Pancreas (tissue), 10 donors: ENCODE data around the gene MAP6D1. TPM values are rescaled to one million over a fixed set of nuclear protein-coding genes. Genes with fewer than 3 reads are reported as not detected.

Source experiments
- ATAC-seq, 4 donors: fragments of 200-7000 bp; cut with Tn5 transposase; one replicate each; pipeline versions ENCODE4 v1.8.0 to v1.9.1; 2020; ENCODE audit warnings: mild to moderate bottlenecking in 4 of 4, moderate library complexity in 4 of 4
- DNase-seq, 6 donors: peaks; one replicate each; pipeline ENCODE4 v3.0.0-alpha.2; 2020
- FAIRE-seq: peaks from 2 replicates; lab custom pipeline; 2012; peaks lifted over from hg19 to GRCh38; lab: Jason Lieb, UNC
- H3K27ac ChIP-seq, 4 donors: fragments of 200-600 bp; sonication (generic); 1 replicate in 3 of 4; 2 replicates in 1 of 4; pipeline versions ENCODE4 v1.5.0 to v1.8.0; 2020
- H3K27me3 ChIP-seq, 4 donors: fragments of 200-600 bp; one replicate each; pipeline ENCODE4 v1.8.0; 2021
- H3K36me3 ChIP-seq, 3 donors: fragments of 200-600 bp; sonication (generic) in 1 of 3; one replicate each; pipeline versions ENCODE4 v1.5.0 to v1.8.0; 2020 to 2021
- H3K4me1 ChIP-seq, 3 donors: fragments of 200-600 bp; one replicate each; pipeline ENCODE4 v1.8.0; 2021
- H3K4me3 ChIP-seq, 4 donors: fragments of 200-600 bp; sonication (generic) in 2 of 4; one replicate each; pipeline versions ENCODE4 v1.5.0 to v1.8.0; 2020 to 2021
- H3K9me3 ChIP-seq, 4 donors: fragments of 200-600 bp; one replicate each; pipeline ENCODE4 v1.8.0; 2021
- WGBS, 2 donors: extraction: QIAGEN DNeasy Blood & Tissue Kit; methylation state at CpG; one replicate each; pipeline ENCODE4 v1.1.7; 2013; 5-methylcytosine and 5-hydroxymethylcytosine counted together
- intact Hi-C, 3 donors: fragments of 100-400 bp; cut with DNase I; formaldehyde crosslinking; loops; one replicate each; pipeline versions ENCODE4 v1.11.1 to v1.14.2; 2022
- polyA plus RNA-seq, 2 donors: library from polyadenylated mRNA; stranded (reverse); fragments of 200-250 nt; gene quantifications; one replicate each; pipeline ENCODE4 v1.2.3, GENCODE V29; 2013
- total RNA-seq, 6 donors: library from RNA; stranded (reverse); fragmentation: NEBNext Ultra II Directional in 4 of 6; extraction: Animal tissue kit (Norgen Biotek cat#: 25700) in 4 of 6; gene quantifications; one replicate each; pipeline versions ENCODE4 v1.2.1 to v1.2.4, GENCODE V29; 2021 to 2023
- TF ChIP-seq, protein P1 (sequence below), 4 donors: fragments of 200-600 bp; sonication (generic) in 3 of 4; IDR thresholded peaks; one replicate each; pipeline versions ENCODE4 v1.5.0 to v1.8.0; 2021; ENCODE audit warnings: antibody characterized with exemption in 4 of 4
- donor health status: healthy with polysubstance abuse.
- donor health status: DM: no; HTN: no; CAD: no; lungs with moderate emphysema.
- donor health status: DM: no; HTN: no; CAD: no.
- donor health status: control.
- donor health status: control.
- donor health status: Bipolar disorder and iron deficiency.
- donor health status: DM: yes; HTN: yes; CAD: no.
- donor health status: DM: no; HTN: no; CAD: no.
- donor health status: DM: no; HTN: no; CAD: no.
- donor health status: DM: yes; HTN: yes; CAD: no.

Gene MAP6D1
- 1 to 10 TPM; 2.5 to 6.3 (median 3.7) TPM for total RNA-seq
- 1 to 10 TPM; 1.4 to 2.7 TPM for polyA plus RNA-seq

GRCh38 chr3:183825456-183826161 lies at the start of gene MAP6D1:
MAP6D1 (minus strand) TSS chr3:183825577; CDS start chr3:183825547, 30 bp downstream.
- Histone ChIP-seq H3K36me3 (peaks cover 0 to 10% (median 0%) of the 10 kb centered on the region in 3 donors), H3K9me3 (no peaks in the 10 kb centered on the region), H3K4me3 (peak within 1 kb of the TSS; percentile 42 to 84 (median 58)), H3K4me1 (peaks cover 0 to 7% (median 0%) of the 10 kb centered on the region in 3 donors), H3K27ac (peak within 1 kb of the TSS; percentile 28 to 53 (median 48)), H3K27me3 (no peaks in the 10 kb centered on the region)
- no peak for FAIRE-seq
- intact Hi-C loops, result no loop called here
- TF ChIP-seq, protein P1, sequence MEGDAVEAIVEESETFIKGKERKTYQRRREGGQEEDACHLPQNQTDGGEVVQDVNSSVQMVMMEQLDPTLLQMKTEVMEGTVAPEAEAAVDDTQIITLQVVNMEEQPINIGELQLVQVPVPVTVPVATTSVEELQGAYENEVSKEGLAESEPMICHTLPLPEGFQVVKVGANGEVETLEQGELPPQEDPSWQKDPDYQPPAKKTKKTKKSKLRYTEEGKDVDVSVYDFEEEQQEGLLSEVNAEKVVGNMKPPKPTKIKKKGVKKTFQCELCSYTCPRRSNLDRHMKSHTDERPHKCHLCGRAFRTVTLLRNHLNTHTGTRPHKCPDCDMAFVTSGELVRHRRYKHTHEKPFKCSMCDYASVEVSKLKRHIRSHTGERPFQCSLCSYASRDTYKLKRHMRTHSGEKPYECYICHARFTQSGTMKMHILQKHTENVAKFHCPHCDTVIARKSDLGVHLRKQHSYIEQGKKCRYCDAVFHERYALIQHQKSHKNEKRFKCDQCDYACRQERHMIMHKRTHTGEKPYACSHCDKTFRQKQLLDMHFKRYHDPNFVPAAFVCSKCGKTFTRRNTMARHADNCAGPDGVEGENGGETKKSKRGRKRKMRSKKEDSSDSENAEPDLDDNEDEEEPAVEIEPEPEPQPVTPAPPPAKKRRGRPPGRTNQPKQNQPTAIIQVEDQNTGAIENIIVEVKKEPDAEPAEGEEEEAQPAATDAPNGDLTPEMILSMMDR (IDR thresholded peaks at IDR 0.05), result no peak
- DNase-seq, result peak; percentile 39 to 82 (median 54)
- 3 to 6% methylated on average over 37 to 69 of the region's 69 CpGs for WGBS, 2 donors
- ATAC-seq, result peak; percentile 50 to 80 (median 66)

DNA sequence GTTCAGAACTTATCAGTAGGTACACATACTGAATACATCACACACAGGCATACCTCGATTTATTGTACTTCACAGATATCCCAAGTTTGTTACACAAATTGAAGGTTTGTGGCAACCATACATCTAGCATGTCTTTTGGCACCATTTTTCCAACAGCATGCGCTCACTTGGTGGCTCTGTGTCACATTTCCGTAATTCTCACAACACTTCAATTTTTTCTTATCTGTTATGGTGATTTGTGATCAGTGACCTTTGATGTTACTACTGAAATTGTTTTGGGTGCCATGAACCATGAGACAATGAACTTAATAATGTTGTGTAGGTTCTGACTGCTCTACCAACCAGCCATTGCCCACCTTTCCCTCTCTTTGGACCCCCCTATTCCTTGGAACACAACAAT lies 48.5 kb upstream of the MAP6D1 start:
- DNase-seq (no peak), FAIRE-seq (no peak), ATAC-seq (no peak)
- Histone ChIP-seq H3K4me1 (peaks cover 5 to 9% (median 8%) of the 10 kb centered on the region in 3 donors), H3K4me3 (no peak overlapping the region), H3K27ac (no peak overlapping the region), H3K27me3 (no peaks in the 10 kb centered on the region), H3K9me3 (no peaks in the 10 kb centered on the region), H3K36me3 (no peaks in the 10 kb centered on the region)
- intact Hi-C loops, result no loop called here
- TF ChIP-seq, protein P1 (IDR thresholded peaks at IDR 0.05), result no peak
- 42 to 50% methylated on average over 3 of the region's 3 CpGs for WGBS, 2 donors

DNA sequence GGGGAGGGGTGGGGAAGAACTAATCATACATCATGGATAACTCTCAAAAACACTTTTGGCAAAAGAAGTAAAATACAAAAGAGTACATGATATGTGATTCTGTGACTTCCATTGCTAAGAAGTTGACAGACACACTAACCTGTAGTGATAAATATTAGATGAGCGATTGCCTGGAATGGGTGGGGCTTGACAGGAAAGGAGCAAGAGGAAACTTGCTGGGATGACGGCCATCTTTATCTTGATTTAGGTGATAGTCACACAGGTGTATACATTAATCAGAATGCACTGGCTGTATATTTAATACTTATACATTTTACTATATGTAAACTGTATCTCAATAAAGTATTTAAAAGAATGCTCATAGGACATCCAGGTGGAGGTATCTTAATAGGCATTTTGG lies 46.2 kb upstream of the MAP6D1 start:
- Histone ChIP-seq H3K9me3 (no peaks in the 10 kb centered on the region), H3K4me1 (peaks cover 5 to 9% (median 8%) of the 10 kb centered on the region in 3 donors), H3K27me3 (no peaks in the 10 kb centered on the region), H3K4me3 (no peak overlapping the region), H3K27ac (no peak overlapping the region), H3K36me3 (peaks cover 0 to 4% (median 0%) of the 10 kb centered on the region in 3 donors)
- DNase-seq, result no peak
- ATAC-seq, result no peak
- 64 to 67% methylated on average over 2 of the region's 2 CpGs for WGBS, 2 donors
- TF ChIP-seq, protein P1 (IDR thresholded peaks at IDR 0.05), result no peak
- intact Hi-C loops, result no loop called here
- no peak for FAIRE-seq

DNA sequence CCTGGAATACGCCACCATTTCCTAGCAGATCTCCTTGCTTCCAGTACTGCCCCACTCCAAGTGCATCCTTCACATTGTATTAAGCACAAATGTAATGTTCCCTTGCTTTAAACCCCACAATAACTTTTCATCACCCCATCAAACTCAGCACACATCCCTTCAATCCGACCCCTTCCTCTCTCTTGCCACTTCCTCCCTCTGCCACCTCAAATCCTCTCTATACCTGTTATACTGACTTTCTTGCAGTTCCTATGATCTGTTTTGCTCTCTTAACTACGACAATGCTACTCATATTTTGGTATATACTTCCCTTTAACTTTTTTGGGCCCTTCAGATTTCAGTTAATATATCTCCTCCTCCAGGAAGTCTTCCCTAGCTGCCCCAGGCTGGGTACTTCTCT lies 45.2 kb upstream of the MAP6D1 start:
- WGBS, 2 donors, result 97 to 100% methylated on average over 3 of the region's 3 CpGs
- intact Hi-C loops, result no loop called here
- TF ChIP-seq, protein P1 (IDR thresholded peaks at IDR 0.05), result no peak
- ATAC-seq (no peak), DNase-seq (no peak), FAIRE-seq (no peak)
- peaks cover 0 to 14% (median 0%) of the 10 kb centered on the region in 3 donors for H3K36me3 ChIP-seq
- H3K4me1 ChIP-seq, result peaks cover 5 to 9% (median 8%) of the 10 kb centered on the region in 3 donors
- no peaks in the 10 kb centered on the region for H3K27me3 ChIP-seq
- no peaks in the 10 kb centered on the region for H3K9me3 ChIP-seq
- H3K4me3 ChIP-seq, result no peak overlapping the region
- H3K27ac ChIP-seq, result no peak overlapping the region

DNA sequence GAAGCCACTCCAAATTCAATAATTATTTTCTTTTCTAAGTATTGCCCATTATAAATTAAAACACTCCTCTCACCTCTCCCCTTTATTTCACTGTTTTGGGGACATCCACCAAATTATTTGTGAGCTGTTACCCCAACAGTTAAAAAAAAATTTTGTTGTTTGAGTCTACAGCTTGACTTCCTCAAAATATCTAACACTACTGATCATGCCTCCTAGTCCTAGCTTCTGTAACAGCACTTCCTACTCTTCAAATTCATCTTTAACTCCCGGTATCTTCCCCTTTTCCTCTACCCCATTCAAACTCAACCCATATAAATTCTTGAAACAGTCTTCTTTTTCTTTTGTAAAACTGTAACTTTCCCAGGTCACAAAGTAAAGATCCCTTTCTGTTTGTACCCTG lies 43.4 kb upstream of the MAP6D1 start:
- WGBS, 2 donors, result 86 to 97% methylated on average over 1 of the region's 1 CpG
- TF ChIP-seq, protein P1 (IDR thresholded peaks at IDR 0.05), result no peak
- no peak for DNase-seq

More for the DNA sequence above, 43.4 kb upstream of the MAP6D1 start:
- no peaks in the 10 kb centered on the region for H3K9me3 ChIP-seq
- ATAC-seq (peak in 2 of 4 donors; percentile 44 to 45), FAIRE-seq (no peak)
- intact Hi-C loops, result no loop called here
- peaks cover under 1 to 8% (median 5%) of the 10 kb centered on the region in 3 donors for H3K4me1 ChIP-seq
- peaks cover 0 to 26% (median 4%) of the 10 kb centered on the region in 3 donors for H3K36me3 ChIP-seq
- H3K27me3 ChIP-seq, result no peaks in the 10 kb centered on the region
- H3K4me3 ChIP-seq, result no peak overlapping the region
- no peak overlapping the region for H3K27ac ChIP-seq
